ENCODE measurements around the gene PRKAB1.

GRCh38 chr12:119644930-119645329, 23.0 kb upstream of the PRKAB1 start:
- TF ChIP-seq CTCF (IDR thresholded peaks at IDR 0.05) = no peak
- TF ChIP-seq POLR2A (IDR thresholded peaks at IDR 0.05) = no peak

Measured in Peyer's patch (tissue), 4 donors.